ENCODE data around the gene TKT. TPM values are rescaled to one million over a fixed set of nuclear protein-coding genes. Genes with fewer than 3 reads are reported as not detected.

The TKT gene
- polyA plus RNA-seq, 2 of the 4 experiments (the other 2 are of a cell fraction): 628 to 1,457 TPM

- Histone ChIP-seq H3K4me1 (peaks cover 15% of the 10 kb centered on the region), H3K4me2 (no peak overlapping the region), H3K27ac (no peak overlapping the region), H3K9me3 (no peaks in the 10 kb centered on the region), H3K4me3 (no peak overlapping the region)
- ATAC-seq (0 out of 6 replicates have a peak, but pooled peaks have one; percentile 4 to 19), DNase-seq (ENCODE audit: low read depth in 1 of 2, low spot score in 1 of 2) (no peak), FAIRE-seq (no peak)
- ChIA-PET POLR2A (no interaction called here), CTCF (interaction anchor here (1.0 to 4.9 kb wide), 6 partner anchors 8 to 86 kb away, joined by 3 to 87 read pairs (median 4); no protein-coding TSS in a partner anchor)
- TF ChIP-seq MYC (IDR thresholded peaks at IDR 0.05; ENCODE audit: borderline replicate concordance, low read length) (no peak), ZFP36 (IDR thresholded peaks at IDR 0.05; ENCODE audit: borderline replicate concordance, partially characterized antibody) (no peak), FOXS1 (CRISPR knock-in tag; IDR thresholded peaks at IDR 0.05) (no peak), REST (IDR thresholded peaks at IDR 0.05) (no peak), RNF2 (IDR thresholded peaks at IDR 0.05; ENCODE audit: borderline replicate concordance, low read depth) (no peak), JUNB (IDR thresholded peaks at IDR 0.05) (no peak), CHD2 (IDR thresholded peaks at IDR 0.05; ENCODE audit: low read length, partially characterized antibody) (no peak), ELK1 (IDR thresholded peaks at IDR 0.05; ENCODE audit: low read depth, low read length) (no peak), HOXB13 (CRISPR knock-in tag; IDR thresholded peaks at IDR 0.05; ENCODE audit: low read depth) (no peak), KDM1A (IDR thresholded peaks at IDR 0.05; ENCODE audit: low read depth) (no peak), SREBF2 (IDR thresholded peaks at IDR 0.05) (no peak), EHMT2 (IDR thresholded peaks at IDR 0.05; ENCODE audit: low read depth) (no peak), FOSB (CRISPR knock-in tag; IDR thresholded peaks at IDR 0.05) (no peak), CBX2 (IDR thresholded peaks at IDR 0.05; ENCODE audit: borderline replicate concordance, low read depth) (no peak), PHF8 (IDR thresholded peaks at IDR 0.05; ENCODE audit: borderline replicate concordance, low read depth) (no peak), EHF (CRISPR knock-in tag; IDR thresholded peaks at IDR 0.05) (no peak), RFX5 (IDR thresholded peaks at IDR 0.05) (no peak), E2F6 (IDR thresholded peaks at IDR 0.05; ENCODE audit: borderline replicate concordance, low read depth) (no peak), NFE2L2 (conservative IDR thresholded peaks at IDR 0.05; ENCODE audit: low read length) (no peak)
- WGBS (ENCODE audit: missing lambda C conversion rate): 78% methylated on average over 6 of the region's 10 CpGs
These were observed 57.4 kb downstream of the TKT start for GRCh38 chr3:53198256-53198977.

Data from A549 (cell line).